Astrocyte (in vitro differentiated cells and primary cell): ENCODE measurements around the gene CACNA1F.

Source experiments
- CTCF ChIP-seq: IDR thresholded peaks from 2 replicates; pipeline ENCODE4 v1.5.1; 2011; ENCODE audit warnings: low read depth, mild to moderate bottlenecking, inconsistent platforms, low read length, moderate library complexity; ENCODE audit not compliant: insufficient read depth
- EZH2 ChIP-seq: IDR thresholded peaks from 2 replicates; pipeline ENCODE4 v1.6.1; 2012; ENCODE audit warnings: mild to moderate bottlenecking, low read length, inconsistent platforms; ENCODE audit not compliant: insufficient read depth

- TF ChIP-seq CTCF (no peak), EZH2 (no peak)
Measured at GRCh38 chrX:49199315-49199595, 33.9 kb downstream of the CACNA1F start.
